T1000 (cell line): ENCODE results near the gene SHB.
A peak's percentile ranks its signal among the peaks of the same experiment; 100 is the strongest.

Experiments
- DNase-seq: peaks from one replicate; lab custom pipeline; 2025; ENCODE audit warnings: mixed read lengths; lab: John Stamatoyannopoulos, UW

Gene SHB

GRCh38 chr9:37953206-37953774 is 115.7 kb downstream of the SHB start:
- DNase-seq, result no peak

DNA sequence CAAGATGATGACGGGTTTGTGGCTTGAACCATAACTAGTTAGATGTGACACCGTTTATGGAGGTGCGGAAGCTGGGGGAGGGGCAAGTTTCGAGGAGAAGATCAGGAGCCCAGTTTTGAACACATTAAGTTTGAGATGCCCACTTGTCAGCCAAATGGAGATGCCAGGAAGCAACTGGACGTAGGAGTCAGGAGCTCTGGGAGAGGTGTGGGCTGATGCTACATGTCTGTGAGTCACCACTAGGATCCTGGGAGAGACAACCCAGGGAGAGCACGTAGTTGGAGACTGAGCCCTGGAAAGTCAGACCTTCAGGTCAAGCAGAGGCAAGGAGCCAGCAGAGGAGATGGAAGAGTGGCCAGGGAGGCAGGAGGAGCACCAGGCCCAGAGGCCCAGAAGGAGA is 116.3 kb downstream of the SHB start:
- no peak for DNase-seq

GRCh38 chr9:37951671-37952449 is 117.2 kb downstream of the SHB start:
- no peak for DNase-seq

- no peak for DNase-seq
These were observed 118.5 kb downstream of the SHB start for GRCh38 chr9:37950561-37950960.

- no peak for DNase-seq
These were observed 119.5 kb downstream of the SHB start for GRCh38 chr9:37949576-37949975.

- DNase-seq, result no peak
These were observed 120.5 kb downstream of the SHB start for GRCh38 chr9:37948417-37948980.

GRCh38 chr9:37947977-37948376 is 121.0 kb downstream of the SHB start:
- DNase-seq, result no peak

DNA sequence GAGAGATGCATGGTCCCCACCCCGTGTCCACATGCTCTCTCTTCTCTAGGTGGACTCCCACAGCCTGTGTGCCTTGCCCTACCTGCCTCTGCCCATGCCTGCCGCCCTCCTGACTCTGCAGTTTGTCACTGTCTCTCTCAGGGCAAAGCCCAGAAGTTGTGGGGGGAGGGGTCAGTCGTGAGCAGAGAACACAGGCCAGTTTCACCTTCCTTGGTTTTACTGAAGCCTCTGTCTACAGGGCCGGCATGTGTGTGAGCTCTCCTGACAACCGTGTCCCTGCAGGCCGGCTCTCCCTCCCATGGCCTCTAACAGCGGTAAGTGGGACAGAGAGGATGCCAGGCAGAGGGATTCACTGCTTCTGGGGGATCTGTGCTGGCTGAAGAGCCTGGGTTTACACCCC is 121.6 kb downstream of the SHB start:
- no peak for DNase-seq

DNA sequence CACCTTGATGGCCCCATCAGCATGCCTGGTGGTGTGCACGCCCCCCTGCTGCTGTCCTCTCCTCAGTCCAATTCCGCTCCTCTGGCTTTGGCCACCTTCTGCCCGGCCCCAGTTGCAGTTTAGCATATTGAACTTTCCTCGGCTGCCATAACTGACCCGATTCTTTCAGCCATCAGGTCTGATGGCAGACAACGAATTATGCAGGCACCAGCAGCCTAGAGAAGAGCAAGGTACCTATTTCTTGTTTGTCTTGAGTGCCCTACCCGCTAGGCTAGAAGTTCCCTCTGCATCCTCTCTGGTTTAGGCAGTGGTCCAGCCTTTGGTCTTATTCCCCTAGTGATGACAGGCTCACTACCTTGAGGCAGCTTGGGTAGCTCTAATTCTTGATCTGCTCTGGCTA is 122.1 kb downstream of the SHB start:
- no peak for DNase-seq

DNA sequence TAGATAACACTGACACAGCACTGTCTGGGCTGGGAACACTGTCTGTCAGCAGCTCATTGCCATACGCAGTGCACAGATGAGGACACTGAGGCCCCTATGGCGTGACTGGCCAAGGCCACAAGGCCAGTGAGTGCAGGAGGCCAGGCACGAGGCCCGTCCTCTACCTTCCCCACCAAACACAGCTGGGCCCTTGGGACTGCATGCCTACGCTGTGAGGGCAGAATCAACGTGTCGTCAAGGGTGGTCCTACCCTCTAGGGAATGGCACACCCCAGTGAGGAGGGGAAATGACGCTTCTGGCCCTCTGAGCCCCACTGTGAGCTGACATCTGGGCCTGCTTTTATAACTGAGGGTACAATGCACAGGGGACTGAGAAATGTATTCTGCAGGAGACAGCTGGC is 123.0 kb downstream of the SHB start:
- DNase-seq, result no peak

- peak; percentile 63 for DNase-seq
These were observed 124.2 kb downstream of the SHB start for GRCh38 chr9:37944671-37945481.

DNA sequence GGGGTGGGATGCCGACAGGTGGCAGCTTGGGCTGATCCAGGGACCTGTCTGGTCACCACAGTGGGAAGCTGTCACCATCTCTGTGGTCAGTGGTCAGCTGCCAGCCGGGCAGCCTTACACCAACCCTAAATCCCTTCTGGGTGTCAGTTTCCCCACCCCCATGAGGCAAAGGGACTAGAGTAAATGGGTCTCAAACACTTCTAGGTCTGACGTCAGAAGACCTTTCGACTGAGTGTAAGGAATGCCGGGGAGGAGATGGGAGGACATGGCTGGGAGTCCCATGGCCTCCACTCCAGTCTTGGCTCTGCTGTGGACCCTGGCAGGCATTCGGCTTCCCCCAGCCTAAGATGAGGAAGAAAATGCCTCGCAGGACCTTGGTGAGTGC is 124.8 kb downstream of the SHB start:
- no peak for DNase-seq

DNA sequence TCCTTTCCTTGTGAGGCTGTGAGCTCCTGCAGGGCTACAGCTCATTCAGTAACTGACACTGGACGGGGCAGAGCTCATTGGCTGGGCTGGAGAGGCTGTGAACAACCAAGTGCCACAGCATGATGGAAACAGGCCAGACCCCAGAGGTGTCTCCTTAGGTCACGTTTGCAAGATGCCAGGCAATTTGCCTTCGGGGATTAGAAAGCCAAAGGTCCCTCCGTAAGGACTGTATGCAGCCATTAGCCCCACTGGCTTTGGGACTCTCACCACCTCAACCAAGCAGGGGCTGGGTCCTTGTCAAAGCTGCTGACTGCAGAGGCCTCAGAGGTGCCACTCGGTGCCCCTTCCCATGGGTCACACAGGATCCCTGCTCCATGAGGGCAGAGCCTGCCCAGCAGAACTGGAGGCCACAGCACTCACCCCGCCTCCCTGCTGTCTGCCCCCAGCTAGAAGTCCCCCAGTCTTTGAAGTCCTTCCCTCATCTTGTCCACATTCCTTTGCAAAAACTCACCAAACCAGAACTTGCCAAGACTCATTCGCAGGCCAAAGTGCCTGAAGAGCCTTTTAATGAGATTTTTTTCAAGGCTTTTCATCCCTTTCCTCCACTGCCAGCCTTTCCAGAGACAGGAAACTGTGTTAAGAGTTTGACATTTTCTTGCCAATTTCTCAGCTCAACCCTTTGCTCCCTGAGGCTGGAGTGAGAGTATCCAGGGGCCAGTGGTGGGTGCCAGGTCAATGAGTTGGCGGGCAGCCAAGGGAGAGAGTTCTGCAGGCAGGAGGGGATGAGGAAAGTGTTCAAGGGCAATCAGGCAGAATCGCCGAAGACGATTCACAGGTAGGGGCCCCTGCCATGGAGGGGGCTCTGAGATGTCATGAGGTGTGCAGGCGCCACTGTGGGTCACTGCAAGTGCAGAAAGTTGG is 125.4 kb downstream of the SHB start:
- peak; percentile 32 for DNase-seq

DNA sequence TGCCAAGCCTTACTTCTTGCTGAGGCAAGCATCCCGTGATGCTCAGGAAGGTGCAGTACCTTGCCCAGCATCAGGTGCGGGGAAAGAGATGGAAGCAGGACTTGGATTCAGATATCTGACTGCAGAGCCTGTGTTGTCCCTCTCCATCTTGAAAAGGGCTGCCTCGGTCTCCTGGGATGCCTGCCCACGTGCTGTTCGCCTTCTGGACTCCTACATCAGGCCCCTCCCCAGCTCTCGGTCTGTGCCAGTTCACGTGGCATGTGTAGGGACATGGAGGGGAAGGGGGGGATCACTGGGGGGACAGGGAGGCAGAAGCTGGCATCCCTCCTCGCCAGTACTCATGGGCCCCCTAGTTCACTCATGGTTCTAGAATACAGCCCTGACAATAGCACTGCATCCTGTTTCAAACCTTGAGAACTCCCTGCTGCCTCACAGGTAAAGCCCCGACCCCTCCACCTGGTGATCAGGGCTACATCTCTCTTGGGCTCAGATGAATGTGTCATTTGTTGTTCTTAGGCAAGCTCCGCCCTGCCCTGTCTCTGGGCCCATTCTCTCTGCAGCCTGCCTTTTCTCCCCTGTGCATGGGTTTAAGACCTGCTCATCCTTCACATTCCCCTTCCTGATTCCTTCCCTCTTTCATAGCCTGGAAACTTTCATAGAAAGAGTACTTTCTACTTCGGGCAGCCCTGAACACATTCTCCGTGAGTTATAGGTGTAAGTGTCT is 126.2 kb downstream of the SHB start:
- DNase-seq, result no peak

DNA sequence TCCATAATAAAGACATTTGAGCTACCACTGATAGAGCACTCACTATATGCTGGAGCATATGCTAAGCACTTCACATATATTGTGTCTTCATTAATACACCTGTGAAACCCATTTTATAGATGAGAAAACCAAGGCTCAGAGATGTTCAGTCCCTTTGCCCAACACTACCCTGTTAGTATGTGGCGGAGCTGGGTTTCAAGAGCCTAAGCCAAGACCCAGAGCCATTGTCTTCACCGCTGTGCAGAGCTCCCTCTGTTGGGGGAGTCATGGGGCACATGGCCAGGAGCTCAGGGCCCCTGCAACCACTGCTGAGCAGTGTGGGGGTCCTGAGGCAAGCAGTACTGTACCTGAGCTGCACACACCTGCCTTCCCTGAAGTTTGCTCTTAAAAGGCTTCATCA is 127.8 kb downstream of the SHB start:
- DNase-seq, result no peak

DNA sequence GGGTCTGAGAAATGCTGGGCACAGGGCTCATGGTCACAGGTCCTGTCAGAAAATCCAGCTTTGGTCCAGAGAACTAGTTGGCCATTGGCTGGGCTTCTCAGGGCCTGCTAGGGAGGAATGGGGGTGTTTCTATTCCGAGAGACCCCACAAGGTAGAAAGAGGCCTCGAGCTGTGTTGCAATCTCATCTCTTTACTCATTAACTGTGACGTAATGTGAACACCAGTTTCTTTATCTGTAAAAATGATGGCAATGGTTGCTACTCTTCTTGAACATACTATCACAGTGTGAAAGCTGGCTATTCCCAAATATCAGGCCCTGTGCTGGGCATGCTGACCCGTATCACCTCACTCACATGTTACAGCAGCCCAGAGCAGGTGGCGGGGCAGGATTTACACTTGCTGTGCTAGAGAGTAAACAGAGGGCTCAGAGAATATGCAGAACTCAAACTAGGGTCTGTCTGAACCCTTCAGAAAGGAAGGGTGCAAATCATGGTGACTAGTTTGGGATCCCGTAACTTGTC is 129.4 kb downstream of the SHB start:
- DNase-seq, result no peak

DNA sequence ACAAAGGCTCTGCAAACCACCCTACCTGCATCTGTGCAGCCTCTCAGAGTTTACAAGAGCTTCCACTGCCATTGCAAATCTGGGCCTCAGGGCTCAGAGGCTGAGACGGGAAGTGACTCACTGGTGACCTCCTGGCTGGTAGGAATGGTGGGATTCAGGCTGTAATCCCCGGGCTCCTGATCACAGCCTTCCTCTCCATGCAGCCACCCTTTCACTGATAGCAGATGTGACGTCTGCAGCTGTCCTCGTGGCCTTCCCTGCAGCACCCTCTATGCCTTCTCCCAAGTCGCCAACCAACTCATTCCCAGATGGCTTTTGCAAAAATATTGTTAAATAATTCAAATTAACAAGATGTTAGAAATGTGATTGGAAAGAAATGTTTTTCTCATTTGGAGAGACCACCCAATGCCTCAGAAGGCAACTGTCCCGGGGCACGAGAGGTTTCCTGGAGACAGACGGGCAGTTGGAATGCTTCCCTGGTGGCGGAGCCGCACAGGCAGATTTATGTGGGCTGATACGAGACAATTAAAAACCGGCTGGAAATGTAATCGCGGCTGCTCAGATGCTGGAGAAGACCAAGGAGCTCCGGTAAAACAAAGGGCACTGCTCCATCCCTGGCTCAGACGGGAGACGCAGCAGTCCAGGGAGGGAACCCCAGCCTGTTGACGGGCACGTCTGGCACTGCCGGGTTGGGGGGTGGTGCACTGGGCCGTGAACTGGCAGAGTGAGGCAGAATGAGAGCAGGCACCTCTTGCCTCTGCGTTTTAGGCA is 130.7 kb downstream of the SHB start:
- peak; percentile 44 for DNase-seq

- DNase-seq, result no peak
These were observed 131.7 kb downstream of the SHB start for GRCh38 chr9:37937366-37937765.

- no peak for DNase-seq
These were observed 132.1 kb downstream of the SHB start for GRCh38 chr9:37936965-37937364.

- no peak for DNase-seq
These were observed 132.7 kb downstream of the SHB start for GRCh38 chr9:37936376-37936775.
